Heart left ventricle (tissue), 16 donors: ENCODE measurements around the gene CUEDC2. TPM values are rescaled to one million over a fixed set of nuclear protein-coding genes. Genes with fewer than 3 reads are reported as not detected.

Source experiments
- ATAC-seq, 4 donors: fragments of 200-7000 bp; cut with Tn5 transposase; one replicate each; pipeline ENCODE4 v1.9.1; 2020 to 2022; ENCODE audit warnings: moderate library complexity in 4 of 4, mild to moderate bottlenecking in 3 of 4, moderate number of reproducible peaks in 1 of 4
- DNase-seq, 5 donors: peaks; one replicate each; pipeline ENCODE4 v3.0.0-alpha.2; 2020
- H3K27ac ChIP-seq, 12 donors: fragments of 200-600 bp; sonication (generic) in 4 of 12; one replicate each; pipeline versions ENCODE4 v1.5.0 to v1.8.0; 2016 to 2022; ENCODE audit warnings: mild to moderate bottlenecking in 2 of 12
- H3K27me3 ChIP-seq, 9 donors: fragments of 200-600 bp; sonication (generic) in 2 of 9; one replicate each; pipeline versions ENCODE4 v1.5.1 to v1.8.0; 2016 to 2022; ENCODE audit warnings: mild to moderate bottlenecking in 3 of 9
- H3K36me3 ChIP-seq, 9 donors: fragments of 200-600 bp; sonication (generic) in 2 of 9; one replicate each; pipeline versions ENCODE4 v1.5.0 to v1.8.0; 2018 to 2022; ENCODE audit warnings: mild to moderate bottlenecking in 2 of 9
- H3K4me1 ChIP-seq, 12 donors: fragments of 200-600 bp; sonication (generic) in 4 of 12; one replicate each; pipeline versions ENCODE4 v1.5.0 to v1.8.0; 2016 to 2022; ENCODE audit warnings: mild to moderate bottlenecking in 3 of 12
- H3K4me3 ChIP-seq, 12 donors: fragments of 200-600 bp; sonication (generic) in 4 of 12; one replicate each; pipeline versions ENCODE4 v1.5.0 to v1.8.0; 2017 to 2022; ENCODE audit warnings: mild to moderate bottlenecking in 9 of 12, moderate library complexity in 4 of 12
- H3K9me3 ChIP-seq, 12 donors: fragments of 200-600 bp; sonication (generic) in 4 of 12; one replicate each; pipeline versions ENCODE4 v1.5.0 to v1.8.0; 2016 to 2022; ENCODE audit warnings: mild to moderate bottlenecking in 1 of 12
- POLR2A ChIP-seq, 2 donors: fragments of 450-650 bp; IDR thresholded peaks; one replicate each; pipeline ENCODE4 v1.6.1; 2017; ENCODE audit warnings: antibody characterized with exemption in 2 of 2, mild to moderate bottlenecking in 2 of 2, moderate library complexity in 2 of 2
- WGBS, 4 donors: extraction: QIAGEN DNeasy Blood & Tissue Kit in 2 of 4; methylation state at CpG; one replicate each; pipeline versions ENCODE4 v1.1.5 to v1.1.7; 2013 to 2018; 5-methylcytosine and 5-hydroxymethylcytosine counted together
- intact Hi-C, 10 donors: fragments of 100-400 bp; cut with DNase I; formaldehyde crosslinking; loops; one replicate each; pipeline versions ENCODE4 v1.11.1 to v1.14.2; 2022
- polyA plus RNA-seq, 2 donors: library from polyadenylated mRNA; stranded (reverse); fragments of 200-250 nt; gene quantifications; one replicate each; pipeline ENCODE4 v1.2.3, GENCODE V29; 2013
- total RNA-seq, 9 donors: library from RNA; depleted of rRNA in 2 of 9; stranded (reverse); fragments of >200 nt in 2 of 9; fragmentation: NEBNext Ultra II Directional in 3 of 9; extraction: Animal tissue kit (Norgen Biotek cat#: 25700) in 3 of 9; gene quantifications; one replicate each; pipeline versions ENCODE4 v1.1.0 to v1.2.4, GENCODE V29; 2016 to 2023
- TF ChIP-seq, protein P1 (sequence below), 12 donors: fragments of 200-600 bp; sonication (generic) in 4 of 12; IDR thresholded peaks; one replicate each; pipeline versions ENCODE4 v1.5.0 to v1.8.0; 2018 to 2022; ENCODE audit warnings: antibody characterized with exemption in 12 of 12, mild to moderate bottlenecking in 5 of 12
- donor health status: ischemic (EF 13 %, LVEDD 7.1; RV severe dilation, severe dysfunction).
- donor health status: healthy with polysubstance abuse.
- donor health status: DM: no; HTN: yes; CAD: no.
- donor health status: DM: no; HTN: no; CAD: no.
- donor health status: ischemic (EF 25% LVEDD 6.9; RV normal size, moderate dysfunction).
- donor health status: ischemic (EF 25% LVEDD 5.7; RV mildly dilated, moderate dysfunction).
- donor health status: healthy.
- donor health status: DM: yes; HTN: yes; CAD: no.
- donor health status: ischemic (EF 35%, LVEDD 5.7; RV mildly dilated, moderate dysfunction).
- donor health status: nonischemic (EF 11% LVEDD 7.7; RV severe dilation, severe dysfunction).
- donor health status: DM: yes; HTN: yes; CAD: no.
- donor health status: PGD.
- donor health status: ischemic (EF 29% LVEDD 5.4; RV normal size, mild dysfunction).
- donor health status: nonischemic (EF 23%, LVEDD 6.1; RV moderate dilation, normal function).

The CUEDC2 gene
- total and polyA plus RNA-seq, 11 donors = 62.0 to 107 (median 79.2) TPM

GRCh38 chr10:102453502-102453901 is 21.1 kb upstream of the CUEDC2 start:
- DNase-seq (no peak), ATAC-seq (no peak)
- no peaks in the 10 kb centered on the region for H3K27me3 ChIP-seq
- intact Hi-C loops = no loop called here
- peaks cover 0 to 11% (median 0%) of the 10 kb centered on the region in 9 donors for H3K36me3 ChIP-seq
- H3K27ac ChIP-seq = peak overlapping the region in 3 of 12 donors; percentile 0 to 91 (median 57)
- no peaks in the 10 kb centered on the region for H3K9me3 ChIP-seq
- H3K4me3 ChIP-seq = no peak overlapping the region
- TF ChIP-seq, protein P1, sequence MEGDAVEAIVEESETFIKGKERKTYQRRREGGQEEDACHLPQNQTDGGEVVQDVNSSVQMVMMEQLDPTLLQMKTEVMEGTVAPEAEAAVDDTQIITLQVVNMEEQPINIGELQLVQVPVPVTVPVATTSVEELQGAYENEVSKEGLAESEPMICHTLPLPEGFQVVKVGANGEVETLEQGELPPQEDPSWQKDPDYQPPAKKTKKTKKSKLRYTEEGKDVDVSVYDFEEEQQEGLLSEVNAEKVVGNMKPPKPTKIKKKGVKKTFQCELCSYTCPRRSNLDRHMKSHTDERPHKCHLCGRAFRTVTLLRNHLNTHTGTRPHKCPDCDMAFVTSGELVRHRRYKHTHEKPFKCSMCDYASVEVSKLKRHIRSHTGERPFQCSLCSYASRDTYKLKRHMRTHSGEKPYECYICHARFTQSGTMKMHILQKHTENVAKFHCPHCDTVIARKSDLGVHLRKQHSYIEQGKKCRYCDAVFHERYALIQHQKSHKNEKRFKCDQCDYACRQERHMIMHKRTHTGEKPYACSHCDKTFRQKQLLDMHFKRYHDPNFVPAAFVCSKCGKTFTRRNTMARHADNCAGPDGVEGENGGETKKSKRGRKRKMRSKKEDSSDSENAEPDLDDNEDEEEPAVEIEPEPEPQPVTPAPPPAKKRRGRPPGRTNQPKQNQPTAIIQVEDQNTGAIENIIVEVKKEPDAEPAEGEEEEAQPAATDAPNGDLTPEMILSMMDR (IDR thresholded peaks at IDR 0.05) = no peak
- TF ChIP-seq POLR2A (IDR thresholded peaks at IDR 0.05) = no peak
- 75 to 91% (median 86%) methylated on average over 5 of the region's 5 CpGs for WGBS, 4 donors
- H3K4me1 ChIP-seq = peaks cover 0 to 51% (median 18%) of the 10 kb centered on the region in 12 donors

DNA sequence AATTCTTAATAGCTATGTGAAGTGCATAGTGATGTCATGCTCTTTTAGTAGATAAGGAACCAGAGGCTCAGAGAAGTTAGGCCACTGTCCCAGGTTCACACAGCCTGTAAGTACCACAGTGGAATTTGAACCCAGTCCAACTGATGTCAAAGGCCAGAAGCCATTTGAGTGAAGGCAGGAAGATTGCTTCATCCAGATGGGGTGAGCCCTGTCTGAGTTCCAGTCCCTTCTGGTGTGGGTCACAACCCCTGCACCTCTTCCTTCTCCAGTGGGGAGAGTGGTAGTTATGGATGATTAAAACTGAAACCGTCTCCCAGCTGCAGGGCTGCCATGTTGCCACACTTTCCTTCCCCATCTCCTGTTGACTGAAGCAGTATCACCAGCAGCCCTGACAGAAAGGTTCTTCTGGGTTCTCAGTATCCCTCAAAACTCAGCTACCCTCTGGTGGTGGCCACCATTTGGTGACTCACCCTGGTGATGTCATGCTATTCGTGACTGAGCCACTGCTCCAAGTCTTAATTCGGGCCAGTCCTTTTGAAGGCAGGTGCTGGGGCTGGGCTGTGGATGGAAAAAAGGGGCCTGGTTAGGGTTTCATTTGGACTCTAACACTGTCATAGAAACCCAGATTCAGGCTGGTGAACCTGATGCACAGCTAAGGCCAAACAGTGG is 20.4 kb upstream of the CUEDC2 start:
- peak in 2 of 5 donors; percentile 46 to 62 for DNase-seq
- H3K27ac ChIP-seq = peak overlapping the region in 5 of 12 donors; percentile 5 to 91 (median 28)
- peaks cover 0 to 51% (median 18%) of the 10 kb centered on the region in 12 donors for H3K4me1 ChIP-seq
- intact Hi-C loops = no loop called here
- no peaks in the 10 kb centered on the region for H3K27me3 ChIP-seq
- peaks cover 0 to 11% (median 0%) of the 10 kb centered on the region in 9 donors for H3K36me3 ChIP-seq
- peak in 1 of 2 donors; percentile 9 for TF ChIP-seq POLR2A (IDR thresholded peaks at IDR 0.05)
- TF ChIP-seq, protein P1 (IDR thresholded peaks at IDR 0.05) = no peak
- peak overlapping the region in 1 of 12 donors; percentile 17 for H3K4me3 ChIP-seq
- WGBS, 4 donors = 53 to 68% (median 58%) methylated on average over 3 of the region's 3 CpGs
- ATAC-seq = peak in 3 of 4 donors; percentile 30 to 41 (median 38)
- H3K9me3 ChIP-seq = no peaks in the 10 kb centered on the region

DNA sequence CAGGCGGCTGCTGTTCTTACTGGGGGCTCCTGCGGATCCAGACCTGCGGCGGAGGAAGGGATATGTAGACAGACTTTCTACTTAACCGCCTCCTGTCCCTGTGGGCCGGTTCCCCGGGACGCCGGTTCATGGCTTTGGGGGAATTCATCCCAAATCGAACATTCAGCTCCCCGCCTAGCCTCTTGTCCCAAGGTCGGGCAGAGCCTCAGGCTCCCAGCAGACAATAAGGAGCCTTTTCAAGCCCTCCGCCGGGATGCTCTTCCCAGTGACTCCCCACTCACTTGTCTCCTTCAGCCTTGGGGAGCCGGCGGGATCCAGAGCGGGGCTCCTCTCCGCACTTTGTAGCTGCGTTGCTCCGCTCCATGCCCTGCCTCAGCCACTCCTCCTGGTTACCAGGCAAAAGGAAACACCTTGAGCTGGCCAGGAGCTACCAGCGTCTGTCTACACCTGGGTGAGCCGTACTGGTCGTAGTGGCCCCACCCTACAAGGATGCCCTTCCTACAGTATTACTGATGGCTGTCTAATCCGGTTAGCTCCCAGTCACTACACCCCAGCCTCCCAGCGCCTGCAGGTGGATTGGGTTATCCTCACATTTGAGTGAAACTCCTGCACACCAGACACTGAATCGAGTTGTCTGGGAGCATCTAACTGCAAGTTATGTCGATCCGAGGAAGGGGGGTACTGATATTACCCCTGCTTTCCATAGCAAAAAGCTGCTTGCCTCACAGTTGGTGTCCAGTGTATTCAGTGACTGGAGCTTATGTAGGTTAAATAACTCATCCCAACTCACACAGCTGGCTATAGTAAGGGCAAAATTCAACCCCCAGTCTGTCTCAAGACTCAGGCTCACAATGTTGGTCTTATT is 19.0 kb upstream of the CUEDC2 start, which contains the start of gene C10orf95:
TSS of gene C10orf95 (minus strand) at position 439 of the 865 bp plus-strand sequence. CDS start 450 bp downstream, outside the sequence.
- no peak for TF ChIP-seq POLR2A (IDR thresholded peaks at IDR 0.05)
- TF ChIP-seq, protein P1 (IDR thresholded peaks at IDR 0.05) = no peak
- WGBS, 4 donors = 39 to 42% (median 41%) methylated on average over 16 to 28 of the region's 28 CpGs

More for the DNA sequence above, 19.0 kb upstream of the CUEDC2 start, which contains the start of gene C10orf95:
- ATAC-seq = no peak
- Histone ChIP-seq H3K27ac (peak within 1 kb of the TSS; percentile 61 to 91 (median 84)), H3K4me3 (peak within 1 kb of the TSS; percentile 56 to 92 (median 84)), H3K27me3 (no peaks in the 10 kb centered on the region), H3K4me1 (peaks cover 0 to 48% (median 18%) of the 10 kb centered on the region in 12 donors), H3K9me3 (no peaks in the 10 kb centered on the region), H3K36me3 (peaks cover 0 to 11% (median 0%) of the 10 kb centered on the region in 9 donors)
- no peak for DNase-seq
- intact Hi-C loops = no loop called here
